ENCODE measurements around the gene LMNA.

Gene LMNA

GRCh38 chr1:156082309-156083091, 32.0 kb upstream of the LMNA start, which contains the start of gene MEX3A:
Gene MEX3A, minus strand, starts transcription at chr1:156082465. Its CDS starts 467 bp downstream, at chr1:156081998.
- peak; percentile 73 for DNase-seq

GRCh38 chr1:156083800-156084790, 30.4 kb upstream of the LMNA start:
- DNase-seq = no peak

- no peak for DNase-seq
Measured at GRCh38 chr1:156086256-156086662, 28.3 kb upstream of the LMNA start.

- no peak for DNase-seq
Measured at GRCh38 chr1:156089704-156090103, 24.8 kb upstream of the LMNA start.

GRCh38 chr1:156090138-156090839, 24.2 kb upstream of the LMNA start:
- no peak for DNase-seq

GRCh38 chr1:156090840-156091188, 23.7 kb upstream of the LMNA start:
- DNase-seq = peak; percentile 90

GRCh38 chr1:156091610-156092009, 22.9 kb upstream of the LMNA start:
- DNase-seq = no peak

GRCh38 chr1:156095906-156096508, 18.5 kb upstream of the LMNA start:
- DNase-seq = no peak

GRCh38 chr1:156096640-156097391, 17.7 kb upstream of the LMNA start:
- peak; percentile 90 for DNase-seq

GRCh38 chr1:156097499-156098178, 16.9 kb upstream of the LMNA start:
- DNase-seq = no peak

GRCh38 chr1:156098784-156099183, 15.7 kb upstream of the LMNA start:
- DNase-seq = no peak

GRCh38 chr1:156099282-156099681, 15.2 kb upstream of the LMNA start:
- no peak for DNase-seq

GRCh38 chr1:156100205-156100995, 14.1 kb upstream of the LMNA start:
- DNase-seq = no peak

GRCh38 chr1:156101880-156102279, 12.6 kb upstream of the LMNA start:
- no peak for DNase-seq

- DNase-seq = no peak
Measured at GRCh38 chr1:156102633-156103511, 11.6 kb upstream of the LMNA start.

- peak; percentile 63 for DNase-seq
Measured at GRCh38 chr1:156103521-156103947, 11.0 kb upstream of the LMNA start.

- peak; percentile 65 for DNase-seq
Measured at GRCh38 chr1:156104065-156104810, 10.3 kb upstream of the LMNA start.

Measured in activated T-cell treated with anti-CD3 and anti-CD28 coated beads, Interleukin-2, amount 50 U/mL, for 1 hour (primary cell).